ENCODE measurements around the gene AASS.

Gene AASS

GRCh38 chr7:122068046-122068445, 76.0 kb downstream of the AASS start:
- no peak overlapping the region for H3K27ac ChIP-seq (replicated peaks; ENCODE audit: low read length)

GRCh38 chr7:122067077-122067476, 77.0 kb downstream of the AASS start:
- H3K4me1 ChIP-seq (ENCODE audit: control insufficient read depth in 2 of 2, insufficient read depth in 1 of 2, low read depth in 1 of 2, low read length in 2 of 2), result peaks cover 0 to 7% of the 10 kb centered on the region in 2 donors
- no peak overlapping the region for H4K8ac ChIP-seq (ENCODE audit: low read depth, low read length)
- H3K9ac ChIP-seq (ENCODE audit: low read depth, low read length, poor library complexity), result no peak overlapping the region
- no peak overlapping the region for H3K4me3 ChIP-seq (ENCODE audit: low read length in 2 of 2)
- H3K79me1 ChIP-seq (ENCODE audit: low read depth, low read length), result no peaks in the 10 kb centered on the region
- H3K23ac ChIP-seq (ENCODE audit: low read depth, low read length, poor library complexity), result no peak overlapping the region
- no peak overlapping the region for H2BK12ac ChIP-seq (ENCODE audit: low read length)
- no peak overlapping the region for H2AFZ ChIP-seq (ENCODE audit: low read length)
- H3K4me2 ChIP-seq (ENCODE audit: insufficient read depth, low read length, poor library complexity, severe bottlenecking), result no peak overlapping the region
- no peak overlapping the region for H3K14ac ChIP-seq (ENCODE audit: low read length)
- WGBS, 2 donors (ENCODE audit: extremely low coverage in 2 of 2, insufficient read length in 2 of 2, insufficient replicate concordance in 1 of 2), result no CpG with 5 or more reads among the region's 1 CpG
- peaks cover 2 to 39% of the 10 kb centered on the region in 2 donors for H3K36me3 ChIP-seq (replicated peaks in 1 of 2; ENCODE audit: control insufficient read depth in 2 of 2, insufficient read depth in 2 of 2, low read length in 2 of 2)
- no peak overlapping the region for H2BK5ac ChIP-seq (ENCODE audit: low read length)
- no peak overlapping the region for H2AK5ac ChIP-seq (ENCODE audit: low read depth, low read length)
- H2BK15ac ChIP-seq (ENCODE audit: low read length), result no peak overlapping the region
- DNase-seq (ENCODE audit: low spot score), result no peak
- no peak overlapping the region for H3K18ac ChIP-seq (ENCODE audit: low read length)
- H4K91ac ChIP-seq (ENCODE audit: low read depth, low read length, poor library complexity), result no peak overlapping the region
- H2BK120ac ChIP-seq (ENCODE audit: low read depth, low read length), result no peak overlapping the region
- H3K27me3 ChIP-seq (ENCODE audit: control insufficient read depth in 3 of 3, insufficient read depth in 3 of 3, low read depth in 1 of 3, low read length in 3 of 3), result no peaks in the 10 kb centered on the region
- no peak overlapping the region for H3K27ac ChIP-seq (replicated peaks; ENCODE audit: low read length)
- no peaks in the 10 kb centered on the region for H3K9me3 ChIP-seq (replicated peaks in 1 of 2; ENCODE audit: control insufficient read depth in 2 of 2, insufficient read depth in 1 of 2, low read depth in 1 of 2, low read length in 2 of 2)
- no peak overlapping the region for H3K4ac ChIP-seq (ENCODE audit: low read length)

More at GRCh38 chr7:122068046-122068445, 76.0 kb downstream of the AASS start:
- Histone ChIP-seq H3K23ac (ENCODE audit: low read depth, low read length, poor library complexity) (no peak overlapping the region), H2BK15ac (ENCODE audit: low read length) (no peak overlapping the region), H3K27me3 (ENCODE audit: control insufficient read depth in 3 of 3, insufficient read depth in 3 of 3, low read depth in 1 of 3, low read length in 3 of 3) (no peaks in the 10 kb centered on the region), H2BK120ac (ENCODE audit: low read depth, low read length) (no peak overlapping the region), H2BK5ac (ENCODE audit: low read length) (no peak overlapping the region), H3K36me3 (replicated peaks in 1 of 2; ENCODE audit: control insufficient read depth in 2 of 2, insufficient read depth in 2 of 2, low read length in 2 of 2) (peaks cover 2 to 30% of the 10 kb centered on the region in 2 donors), H3K18ac (ENCODE audit: low read length) (no peak overlapping the region), H3K79me1 (ENCODE audit: low read depth, low read length) (no peaks in the 10 kb centered on the region), H3K4ac (ENCODE audit: low read length) (no peak overlapping the region), H3K14ac (ENCODE audit: low read length) (no peak overlapping the region), H3K4me2 (ENCODE audit: insufficient read depth, low read length, poor library complexity, severe bottlenecking) (no peak overlapping the region), H4K91ac (ENCODE audit: low read depth, low read length, poor library complexity) (no peak overlapping the region), H4K8ac (ENCODE audit: low read depth, low read length) (no peak overlapping the region), H2AK5ac (ENCODE audit: low read depth, low read length) (no peak overlapping the region), H3K4me1 (ENCODE audit: control insufficient read depth in 2 of 2, insufficient read depth in 1 of 2, low read depth in 1 of 2, low read length in 2 of 2) (peaks cover 0 to 7% of the 10 kb centered on the region in 2 donors), H3K9ac (ENCODE audit: low read depth, low read length, poor library complexity) (no peak overlapping the region), H2BK12ac (ENCODE audit: low read length) (no peak overlapping the region), H3K4me3 (ENCODE audit: low read length in 2 of 2) (no peak overlapping the region), H2AFZ (ENCODE audit: low read length) (no peak overlapping the region), H3K9me3 (replicated peaks in 1 of 2; ENCODE audit: control insufficient read depth in 2 of 2, insufficient read depth in 1 of 2, low read depth in 1 of 2, low read length in 2 of 2) (no peaks in the 10 kb centered on the region)
- no peak for DNase-seq (ENCODE audit: low spot score)
- WGBS, 2 donors (ENCODE audit: extremely low coverage in 2 of 2, insufficient read length in 2 of 2, insufficient replicate concordance in 1 of 2), result no CpG with 5 or more reads among the region's 1 CpG

GRCh38 chr7:122064971-122065370, 79.1 kb downstream of the AASS start:
- H2BK120ac ChIP-seq (ENCODE audit: low read depth, low read length), result no peak overlapping the region
- H2BK15ac ChIP-seq (ENCODE audit: low read length), result no peak overlapping the region
- DNase-seq (ENCODE audit: low spot score), result no peak
- H4K91ac ChIP-seq (ENCODE audit: low read depth, low read length, poor library complexity), result no peak overlapping the region
- H3K9ac ChIP-seq (ENCODE audit: low read depth, low read length, poor library complexity), result no peak overlapping the region
- no peaks in the 10 kb centered on the region for H3K27me3 ChIP-seq (ENCODE audit: control insufficient read depth in 3 of 3, insufficient read depth in 3 of 3, low read depth in 1 of 3, low read length in 3 of 3)
- no peak overlapping the region for H2BK12ac ChIP-seq (ENCODE audit: low read length)
- H2BK5ac ChIP-seq (ENCODE audit: low read length), result no peak overlapping the region
- H3K18ac ChIP-seq (ENCODE audit: low read length), result no peak overlapping the region
- H3K4me3 ChIP-seq (ENCODE audit: low read length in 2 of 2), result no peak overlapping the region
- H3K27ac ChIP-seq (replicated peaks; ENCODE audit: low read length), result no peak overlapping the region
- no peak overlapping the region for H3K14ac ChIP-seq (ENCODE audit: low read length)
- no peaks in the 10 kb centered on the region for H3K9me3 ChIP-seq (replicated peaks in 1 of 2; ENCODE audit: control insufficient read depth in 2 of 2, insufficient read depth in 1 of 2, low read depth in 1 of 2, low read length in 2 of 2)
- peaks cover 10 to 60% of the 10 kb centered on the region in 2 donors for H3K36me3 ChIP-seq (replicated peaks in 1 of 2; ENCODE audit: control insufficient read depth in 2 of 2, insufficient read depth in 2 of 2, low read length in 2 of 2)
- H2AFZ ChIP-seq (ENCODE audit: low read length), result no peak overlapping the region
- H3K23ac ChIP-seq (ENCODE audit: low read depth, low read length, poor library complexity), result no peak overlapping the region
- no peak overlapping the region for H3K4ac ChIP-seq (ENCODE audit: low read length)
- no CpG with 5 or more reads among the region's 4 CpGs for WGBS, 2 donors (ENCODE audit: extremely low coverage in 2 of 2, insufficient read length in 2 of 2, insufficient replicate concordance in 1 of 2)
- H3K4me2 ChIP-seq (ENCODE audit: insufficient read depth, low read length, poor library complexity, severe bottlenecking), result no peak overlapping the region
- no peak overlapping the region for H4K8ac ChIP-seq (ENCODE audit: low read depth, low read length)
- no peak overlapping the region for H2AK5ac ChIP-seq (ENCODE audit: low read depth, low read length)
- H3K4me1 ChIP-seq (ENCODE audit: control insufficient read depth in 2 of 2, insufficient read depth in 1 of 2, low read depth in 1 of 2, low read length in 2 of 2), result peaks cover 0 to 7% of the 10 kb centered on the region in 2 donors
- H3K79me1 ChIP-seq (ENCODE audit: low read depth, low read length), result no peaks in the 10 kb centered on the region

GRCh38 chr7:122063146-122063545, 80.9 kb downstream of the AASS start:
- no peak overlapping the region for H2BK15ac ChIP-seq (ENCODE audit: low read length)
- peaks cover 0 to 5% of the 10 kb centered on the region in 2 donors for H3K4me1 ChIP-seq (ENCODE audit: control insufficient read depth in 2 of 2, insufficient read depth in 1 of 2, low read depth in 1 of 2, low read length in 2 of 2)
- no peaks in the 10 kb centered on the region for H3K27me3 ChIP-seq (ENCODE audit: control insufficient read depth in 3 of 3, insufficient read depth in 3 of 3, low read depth in 1 of 3, low read length in 3 of 3)
- H3K4me2 ChIP-seq (ENCODE audit: insufficient read depth, low read length, poor library complexity, severe bottlenecking), result no peak overlapping the region
- no peak overlapping the region for H3K4ac ChIP-seq (ENCODE audit: low read length)
- H3K23ac ChIP-seq (ENCODE audit: low read depth, low read length, poor library complexity), result no peak overlapping the region
- DNase-seq (ENCODE audit: low spot score), result no peak
- no peak overlapping the region for H2BK5ac ChIP-seq (ENCODE audit: low read length)
- H2AFZ ChIP-seq (ENCODE audit: low read length), result no peak overlapping the region
- no peak overlapping the region for H3K27ac ChIP-seq (replicated peaks; ENCODE audit: low read length)
- no peak overlapping the region for H4K8ac ChIP-seq (ENCODE audit: low read depth, low read length)
- H2AK5ac ChIP-seq (ENCODE audit: low read depth, low read length), result no peak overlapping the region
- H3K79me1 ChIP-seq (ENCODE audit: low read depth, low read length), result no peaks in the 10 kb centered on the region
- H4K91ac ChIP-seq (ENCODE audit: low read depth, low read length, poor library complexity), result no peak overlapping the region
- H3K36me3 ChIP-seq (replicated peaks in 1 of 2; ENCODE audit: control insufficient read depth in 2 of 2, insufficient read depth in 2 of 2, low read length in 2 of 2), result peaks cover 13 to 78% of the 10 kb centered on the region in 2 donors
- no peaks in the 10 kb centered on the region for H3K9me3 ChIP-seq (replicated peaks in 1 of 2; ENCODE audit: control insufficient read depth in 2 of 2, insufficient read depth in 1 of 2, low read depth in 1 of 2, low read length in 2 of 2)
- H3K9ac ChIP-seq (ENCODE audit: low read depth, low read length, poor library complexity), result no peak overlapping the region
- H3K14ac ChIP-seq (ENCODE audit: low read length), result no peak overlapping the region
- H2BK120ac ChIP-seq (ENCODE audit: low read depth, low read length), result no peak overlapping the region
- no peak overlapping the region for H3K4me3 ChIP-seq (ENCODE audit: low read length in 2 of 2)
- H2BK12ac ChIP-seq (ENCODE audit: low read length), result no peak overlapping the region
- no peak overlapping the region for H3K18ac ChIP-seq (ENCODE audit: low read length)
